ENCODE results near the gene PAK6. TPM values are rescaled to one million over a fixed set of nuclear protein-coding genes. Genes with fewer than 3 reads are reported as not detected.

The PAK6 gene
- total RNA-seq, 1 donor from 2014 or later, result 0.40 TPM

- H3K27me3 Mint-ChIP-seq, result no peaks in the 10 kb centered on the region
- peaks cover 77% of the 10 kb centered on the region for H3K36me3 Mint-ChIP-seq (ENCODE audit: low read depth)
- ChIA-PET CTCF (interaction anchor here (0.6 kb wide), 1 partner anchor 57 kb away, joined by 3 read pairs; no protein-coding TSS in a partner anchor), POLR2A (interaction anchor here (0.5 kb wide), 1 partner anchor 25 kb away, joined by 4 read pairs; no protein-coding TSS in a partner anchor)
- intact Hi-C loops (cut with micrococcal nuclease), result no loop called here
- no peak overlapping the region for H3K27ac Mint-ChIP-seq
- ATAC-seq (ENCODE audit: low read depth), result no peak
- peaks cover 3% of the 10 kb centered on the region for H3K4me1 Mint-ChIP-seq
- H3K4me3 Mint-ChIP-seq, result no peak overlapping the region
- TF ChIP-seq, protein P1, sequence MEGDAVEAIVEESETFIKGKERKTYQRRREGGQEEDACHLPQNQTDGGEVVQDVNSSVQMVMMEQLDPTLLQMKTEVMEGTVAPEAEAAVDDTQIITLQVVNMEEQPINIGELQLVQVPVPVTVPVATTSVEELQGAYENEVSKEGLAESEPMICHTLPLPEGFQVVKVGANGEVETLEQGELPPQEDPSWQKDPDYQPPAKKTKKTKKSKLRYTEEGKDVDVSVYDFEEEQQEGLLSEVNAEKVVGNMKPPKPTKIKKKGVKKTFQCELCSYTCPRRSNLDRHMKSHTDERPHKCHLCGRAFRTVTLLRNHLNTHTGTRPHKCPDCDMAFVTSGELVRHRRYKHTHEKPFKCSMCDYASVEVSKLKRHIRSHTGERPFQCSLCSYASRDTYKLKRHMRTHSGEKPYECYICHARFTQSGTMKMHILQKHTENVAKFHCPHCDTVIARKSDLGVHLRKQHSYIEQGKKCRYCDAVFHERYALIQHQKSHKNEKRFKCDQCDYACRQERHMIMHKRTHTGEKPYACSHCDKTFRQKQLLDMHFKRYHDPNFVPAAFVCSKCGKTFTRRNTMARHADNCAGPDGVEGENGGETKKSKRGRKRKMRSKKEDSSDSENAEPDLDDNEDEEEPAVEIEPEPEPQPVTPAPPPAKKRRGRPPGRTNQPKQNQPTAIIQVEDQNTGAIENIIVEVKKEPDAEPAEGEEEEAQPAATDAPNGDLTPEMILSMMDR (IDR thresholded peaks at IDR 0.05), result no peak
- peaks cover 3% of the 10 kb centered on the region for H3K9me3 Mint-ChIP-seq
- DNase-seq, result no peak
Observed at GRCh38 chr15:40296561-40297230, 57.8 kb downstream of the PAK6 start.

- H3K9me3 Mint-ChIP-seq, result peaks cover 3% of the 10 kb centered on the region
- no peaks in the 10 kb centered on the region for H3K27me3 Mint-ChIP-seq
- intact Hi-C loops (cut with micrococcal nuclease), result no loop called here
- DNase-seq, result no peak
- H3K4me3 Mint-ChIP-seq, result no peak overlapping the region
- no peak overlapping the region for H3K27ac Mint-ChIP-seq
- no peak for ATAC-seq (ENCODE audit: low read depth)
- ChIA-PET POLR2A (no interaction called here), CTCF (no interaction called here)
- TF ChIP-seq, protein P1 (IDR thresholded peaks at IDR 0.05), result no peak
- H3K36me3 Mint-ChIP-seq (ENCODE audit: low read depth), result peaks cover 77% of the 10 kb centered on the region
- H3K4me1 Mint-ChIP-seq, result peaks cover 3% of the 10 kb centered on the region
Observed at GRCh38 chr15:40297356-40297755, 58.5 kb downstream of the PAK6 start.

GRCh38 chr15:40298216-40298935 is 59.5 kb downstream of the PAK6 start:
- no peak overlapping the region for H3K4me3 Mint-ChIP-seq
- DNase-seq, result no peak
- TF ChIP-seq, protein P1 (IDR thresholded peaks at IDR 0.05), result no peak
- no peaks in the 10 kb centered on the region for H3K27me3 Mint-ChIP-seq
- H3K4me1 Mint-ChIP-seq, result peaks cover 3% of the 10 kb centered on the region
- H3K27ac Mint-ChIP-seq, result no peak overlapping the region
- peaks cover 3% of the 10 kb centered on the region for H3K9me3 Mint-ChIP-seq
- POLR2A ChIA-PET, result no interaction called here
- CTCF ChIA-PET, result no interaction called here
- H3K36me3 Mint-ChIP-seq (ENCODE audit: low read depth), result peaks cover 80% of the 10 kb centered on the region
- intact Hi-C loops (cut with micrococcal nuclease), result no loop called here
- no peak for ATAC-seq (ENCODE audit: low read depth)

- POLR2A ChIA-PET, result no interaction called here
- H3K9me3 Mint-ChIP-seq, result peaks cover 3% of the 10 kb centered on the region
- ATAC-seq (ENCODE audit: low read depth), result no peak
Observed at GRCh38 chr15:40300367-40300766, 61.5 kb downstream of the PAK6 start.

GRCh38 chr15:40300771-40301170 is 61.9 kb downstream of the PAK6 start:
- no peak for DNase-seq
- intact Hi-C loops (cut with micrococcal nuclease), result no loop called here
- ChIA-PET POLR2A (no interaction called here), CTCF (interaction anchor here (0.6 to 0.8 kb wide), 2 partner anchors 22 to 39 kb away, joined by 3 read pairs; no protein-coding TSS in a partner anchor)
- peaks cover 7% of the 10 kb centered on the region for H3K4me1 Mint-ChIP-seq
- no peak overlapping the region for H3K4me3 Mint-ChIP-seq
- peaks cover 3% of the 10 kb centered on the region for H3K9me3 Mint-ChIP-seq
- no peaks in the 10 kb centered on the region for H3K27me3 Mint-ChIP-seq
- H3K27ac Mint-ChIP-seq, result no peak overlapping the region
- H3K36me3 Mint-ChIP-seq (ENCODE audit: low read depth), result peaks cover 78% of the 10 kb centered on the region
- ATAC-seq (ENCODE audit: low read depth), result no peak
- TF ChIP-seq, protein P1 (IDR thresholded peaks at IDR 0.05), result no peak

More at GRCh38 chr15:40300367-40300766, 61.5 kb downstream of the PAK6 start:
- intact Hi-C loops (cut with micrococcal nuclease), result no loop called here
- DNase-seq, result no peak
- Mint-ChIP-seq H3K36me3 (ENCODE audit: low read depth) (peaks cover 82% of the 10 kb centered on the region), H3K27me3 (no peaks in the 10 kb centered on the region), H3K27ac (no peak overlapping the region), H3K4me1 (peaks cover 6% of the 10 kb centered on the region), H3K4me3 (no peak overlapping the region)
- CTCF ChIA-PET, result interaction anchor here (0.6 to 0.8 kb wide), 2 partner anchors 21 to 39 kb away, joined by 3 read pairs; no protein-coding TSS in a partner anchor
- TF ChIP-seq, protein P1 (IDR thresholded peaks at IDR 0.05), result no peak

All from activated B cell treated with CpG ODN at 0.5 μM for 24 hours (primary cell).